ENCODE data around the gene HECTD1. TPM values are rescaled to one million over a fixed set of nuclear protein-coding genes. Genes with fewer than 3 reads are reported as not detected.

Gene HECTD1
- total and polyA plus RNA-seq, 9 of the 15 experiments (the other 6 are each of a cell fraction or from before 2014, with no cell fraction given), result 27.9 to 111 (median 78.1) TPM

GRCh38 chr14:31059152-31059924 is 148.3 kb downstream of the HECTD1 start (continued):
- TF ChIP-seq NCOA6 (IDR thresholded peaks at IDR 0.05), result no peak
- TF ChIP-seq KLF13 (tag; IDR thresholded peaks at IDR 0.05; ENCODE audit: borderline replicate concordance, low read depth), result no peak
- peak; percentile 76 for TF ChIP-seq LCOR (CRISPR knock-in tag; IDR thresholded peaks at IDR 0.05)
- TF ChIP-seq ARID1B (IDR thresholded peaks at IDR 0.05), result peak; percentile 100
- TF ChIP-seq MTA1 (IDR thresholded peaks at IDR 0.05; ENCODE audit: borderline replicate concordance), result peak; percentile 82; the same call in 1 of the 2 replicates
- peak; percentile 69; the same call in 1 of the 2 replicates for TF ChIP-seq GATAD2B (IDR thresholded peaks at IDR 0.05; ENCODE audit: borderline replicate concordance)
- TF ChIP-seq RBM39 (optimal IDR thresholded peaks at IDR 0.05; ENCODE audit: low read depth, low read length), result no peak
- no peak for TF ChIP-seq SAP30 (IDR thresholded peaks at IDR 0.05; ENCODE audit: borderline replicate concordance, insufficient read depth, low read depth, low read length, poor library complexity, severe bottlenecking)
- 0 out of 4 replicates have a peak, but pooled peaks of 1 of the 2 experiments have one; percentile 75 for TF ChIP-seq ETV6 (IDR thresholded peaks at IDR 0.05; ENCODE audit: borderline replicate concordance in 1 of 2, low read depth in 2 of 2, low read length in 1 of 2)
- TF ChIP-seq ETV6 (CRISPR knock-in tag; IDR thresholded peaks at IDR 0.05; ENCODE audit: borderline replicate concordance), result no peak
- peak; percentile 100 for TF ChIP-seq TEAD4 (IDR thresholded peaks at IDR 0.05; ENCODE audit: low read length)
- no peak for TF ChIP-seq TEAD4 (CRISPR knock-in tag; IDR thresholded peaks at IDR 0.05; ENCODE audit: borderline replicate concordance)
- TF ChIP-seq NFE2 (IDR thresholded peaks at IDR 0.05; ENCODE audit: low read depth), result peak; percentile 56
- TF ChIP-seq CTBP1 (IDR thresholded peaks at IDR 0.05; ENCODE audit: borderline replicate concordance), result peak; percentile 62; the same call in 1 of the 2 replicates
- peak; percentile 95 for TF ChIP-seq NEUROD1 (IDR thresholded peaks at IDR 0.05; ENCODE audit: borderline replicate concordance, low read depth, low read length, partially characterized antibody)
- TF ChIP-seq, protein P1, sequence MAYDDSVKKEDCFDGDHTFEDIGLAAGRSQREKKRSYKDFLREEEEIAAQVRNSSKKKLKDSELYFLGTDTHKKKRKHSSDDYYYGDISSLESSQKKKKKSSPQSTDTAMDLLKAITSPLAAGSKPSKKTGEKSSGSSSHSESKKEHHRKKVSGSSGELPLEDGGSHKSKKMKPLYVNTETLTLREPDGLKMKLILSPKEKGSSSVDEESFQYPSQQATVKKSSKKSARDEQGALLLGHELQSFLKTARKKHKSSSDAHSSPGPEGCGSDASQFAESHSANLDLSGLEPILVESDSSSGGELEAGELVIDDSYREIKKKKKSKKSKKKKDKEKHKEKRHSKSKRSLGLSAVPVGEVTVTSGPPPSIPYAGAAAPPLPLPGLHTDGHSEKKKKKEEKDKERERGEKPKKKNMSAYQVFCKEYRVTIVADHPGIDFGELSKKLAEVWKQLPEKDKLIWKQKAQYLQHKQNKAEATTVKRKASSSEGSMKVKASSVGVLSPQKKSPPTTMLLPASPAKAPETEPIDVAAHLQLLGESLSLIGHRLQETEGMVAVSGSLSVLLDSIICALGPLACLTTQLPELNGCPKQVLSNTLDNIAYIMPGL (CRISPR knock-in tag; IDR thresholded peaks at IDR 0.05), result no peak
- no peak for TF ChIP-seq ZNF431 (CRISPR knock-in tag; IDR thresholded peaks at IDR 0.05)
- peak; percentile 95 for TF ChIP-seq ETS1 (conservative IDR thresholded peaks at IDR 0.05; ENCODE audit: control insufficient read depth, low read depth, low read length)
- TF ChIP-seq L3MBTL2 (IDR thresholded peaks at IDR 0.05), result peak; percentile 52
- TF ChIP-seq POLR2H (tag; IDR thresholded peaks at IDR 0.05; ENCODE audit: low read depth), result peak; percentile 48; the same call in 1 of the 2 replicates
- peak; percentile 98 for TF ChIP-seq SOX6 (IDR thresholded peaks at IDR 0.05)
- TF ChIP-seq RUNX1 (IDR thresholded peaks at IDR 0.05; ENCODE audit: low read depth), result peak; percentile 97
- no peak for TF ChIP-seq C11orf30 (IDR thresholded peaks at IDR 0.05; ENCODE audit: low read depth)
- no peak for TF ChIP-seq ZNF224 (CRISPR knock-in tag; IDR thresholded peaks at IDR 0.05)
- TF ChIP-seq, protein P2, sequence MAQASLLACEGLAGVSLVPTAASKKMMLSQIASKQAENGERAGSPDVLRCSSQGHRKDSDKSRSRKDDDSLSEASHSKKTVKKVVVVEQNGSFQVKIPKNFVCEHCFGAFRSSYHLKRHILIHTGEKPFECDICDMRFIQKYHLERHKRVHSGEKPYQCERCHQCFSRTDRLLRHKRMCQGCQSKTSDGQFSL (CRISPR knock-in tag; IDR thresholded peaks at IDR 0.05), result no peak
- TF ChIP-seq, protein P2 (tag; IDR thresholded peaks at IDR 0.05), result 0 out of 4 replicates have a peak, but pooled peaks of 1 of the 2 experiments have one; percentile 52

All from K562 (cell line).